Measurements from ENCODE around the gene ACAT2. TPM values are rescaled to one million over a fixed set of nuclear protein-coding genes. Genes with fewer than 3 reads are reported as not detected.
"Not testable (repeated sequence)": the region's sequence is repeated elsewhere in the genome, so short reads cannot be mapped to it uniquely, and the experiment has no call there.

The ACAT2 gene
- total RNA-seq, 1 experiment from 2014 or later = 108 TPM

DNA sequence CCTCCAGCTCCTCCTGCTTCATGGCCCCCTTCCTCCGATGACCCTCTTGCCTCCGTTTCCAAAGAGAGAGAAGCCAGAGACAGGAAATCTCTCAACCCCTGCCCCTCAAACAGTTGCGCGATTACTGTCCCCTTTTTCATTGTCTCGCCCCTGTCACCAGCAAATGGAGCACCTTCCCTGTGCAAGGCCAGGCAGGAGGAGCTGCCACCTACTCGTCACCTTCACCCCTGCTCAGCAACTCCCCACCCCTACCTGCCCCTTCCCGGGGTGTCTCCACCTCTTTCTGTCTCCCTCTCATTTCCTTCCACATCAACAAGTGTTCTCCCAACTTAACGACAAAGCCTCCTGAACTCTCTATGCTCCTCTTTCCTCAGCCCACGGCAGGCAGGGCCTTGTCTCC lies 51.9 kb downstream of the ACAT2 start:
- H3K4me3 Mint-ChIP-seq (ENCODE audit: low read depth, unreplicated experiment) = no peak overlapping the region
- H3K9me3 Mint-ChIP-seq (ENCODE audit: low read depth, unreplicated experiment) = no peaks in the 10 kb centered on the region
- peaks cover 52% of the 10 kb centered on the region for H3K27me3 Mint-ChIP-seq (ENCODE audit: unreplicated experiment)
- BruUV-seq (replicated peaks) = no TSS peak
- no peak for DNase-seq
- H3K36me3 Mint-ChIP-seq (ENCODE audit: insufficient read depth, unreplicated experiment) = no peaks in the 10 kb centered on the region
- H3K4me1 Mint-ChIP-seq (ENCODE audit: low read depth, unreplicated experiment) = peaks cover 7% of the 10 kb centered on the region
- CTCF ChIA-PET = no interaction called here
- no peak overlapping the region for H3K27ac Mint-ChIP-seq (ENCODE audit: unreplicated experiment)
- intact Hi-C loops (cut with micrococcal nuclease; ENCODE audit: unreplicated experiment) = no loop called here
- TF ChIP-seq, protein P1, sequence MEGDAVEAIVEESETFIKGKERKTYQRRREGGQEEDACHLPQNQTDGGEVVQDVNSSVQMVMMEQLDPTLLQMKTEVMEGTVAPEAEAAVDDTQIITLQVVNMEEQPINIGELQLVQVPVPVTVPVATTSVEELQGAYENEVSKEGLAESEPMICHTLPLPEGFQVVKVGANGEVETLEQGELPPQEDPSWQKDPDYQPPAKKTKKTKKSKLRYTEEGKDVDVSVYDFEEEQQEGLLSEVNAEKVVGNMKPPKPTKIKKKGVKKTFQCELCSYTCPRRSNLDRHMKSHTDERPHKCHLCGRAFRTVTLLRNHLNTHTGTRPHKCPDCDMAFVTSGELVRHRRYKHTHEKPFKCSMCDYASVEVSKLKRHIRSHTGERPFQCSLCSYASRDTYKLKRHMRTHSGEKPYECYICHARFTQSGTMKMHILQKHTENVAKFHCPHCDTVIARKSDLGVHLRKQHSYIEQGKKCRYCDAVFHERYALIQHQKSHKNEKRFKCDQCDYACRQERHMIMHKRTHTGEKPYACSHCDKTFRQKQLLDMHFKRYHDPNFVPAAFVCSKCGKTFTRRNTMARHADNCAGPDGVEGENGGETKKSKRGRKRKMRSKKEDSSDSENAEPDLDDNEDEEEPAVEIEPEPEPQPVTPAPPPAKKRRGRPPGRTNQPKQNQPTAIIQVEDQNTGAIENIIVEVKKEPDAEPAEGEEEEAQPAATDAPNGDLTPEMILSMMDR (IDR thresholded peaks at IDR 0.05; ENCODE audit: unreplicated experiment) = no peak

DNA sequence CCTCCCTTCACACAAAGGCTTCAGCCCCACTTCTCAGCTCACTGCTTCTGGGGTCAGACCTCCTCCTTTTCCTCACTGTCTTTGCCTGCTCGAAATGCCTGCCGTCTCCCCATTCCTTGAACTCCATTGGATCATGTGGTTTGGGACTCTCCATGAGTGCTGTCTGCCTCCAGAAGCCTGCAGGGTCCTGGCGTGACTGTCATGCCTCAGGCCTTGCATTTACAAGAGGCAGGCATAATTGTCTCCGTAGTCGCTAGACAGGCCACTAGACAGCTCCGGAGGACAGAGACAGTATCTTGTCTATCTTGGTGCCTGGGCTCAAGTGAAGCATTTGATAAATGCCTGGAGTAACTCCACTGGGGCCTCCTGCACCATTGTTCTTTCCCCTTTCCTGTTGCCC lies 53.6 kb downstream of the ACAT2 start:
- BruUV-seq (replicated peaks) = no TSS peak
- TF ChIP-seq, protein P1 (IDR thresholded peaks at IDR 0.05; ENCODE audit: unreplicated experiment) = no peak
- Mint-ChIP-seq H3K27me3 (ENCODE audit: unreplicated experiment) (peaks cover 47% of the 10 kb centered on the region), H3K4me1 (ENCODE audit: low read depth, unreplicated experiment) (no peaks in the 10 kb centered on the region), H3K36me3 (ENCODE audit: insufficient read depth, unreplicated experiment) (no peaks in the 10 kb centered on the region), H3K9me3 (ENCODE audit: low read depth, unreplicated experiment) (no peaks in the 10 kb centered on the region), H3K27ac (ENCODE audit: unreplicated experiment) (no peak overlapping the region), H3K4me3 (ENCODE audit: low read depth, unreplicated experiment) (no peak overlapping the region)
- intact Hi-C loops (cut with micrococcal nuclease; ENCODE audit: unreplicated experiment) = no loop called here
- DNase-seq = no peak
- CTCF ChIA-PET = no interaction called here

DNA sequence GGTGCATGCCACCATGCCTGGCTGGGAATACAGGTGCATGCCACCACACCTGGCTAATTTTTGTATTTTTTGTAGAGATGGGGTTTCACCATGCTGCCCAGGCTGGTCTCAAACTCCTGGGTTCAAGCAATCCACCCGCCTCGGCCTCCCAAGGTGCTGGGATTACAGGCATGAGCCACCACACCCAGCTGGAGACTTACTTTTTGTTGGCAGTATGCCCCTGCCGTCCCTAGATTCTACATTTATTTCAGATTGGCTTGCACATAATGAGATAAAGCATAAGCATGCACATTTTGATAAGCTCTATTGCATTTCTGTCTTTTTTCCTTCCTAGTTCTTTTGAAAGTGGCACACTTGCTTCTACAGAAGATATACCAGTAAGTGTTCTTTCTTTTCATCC lies 54.9 kb downstream of the ACAT2 start:
- H3K9me3 Mint-ChIP-seq (ENCODE audit: low read depth, unreplicated experiment); H3K27ac Mint-ChIP-seq (ENCODE audit: unreplicated experiment); H3K36me3 Mint-ChIP-seq (ENCODE audit: insufficient read depth, unreplicated experiment); intact Hi-C loops (cut with micrococcal nuclease; ENCODE audit: unreplicated experiment); H3K4me3 Mint-ChIP-seq (ENCODE audit: low read depth, unreplicated experiment); DNase-seq; H3K4me1 Mint-ChIP-seq (ENCODE audit: low read depth, unreplicated experiment); BruUV-seq (replicated peaks); CTCF ChIA-PET: not testable (repeated sequence)
- H3K27me3 Mint-ChIP-seq (ENCODE audit: unreplicated experiment) = peaks cover 37% of the 10 kb centered on the region

DNA sequence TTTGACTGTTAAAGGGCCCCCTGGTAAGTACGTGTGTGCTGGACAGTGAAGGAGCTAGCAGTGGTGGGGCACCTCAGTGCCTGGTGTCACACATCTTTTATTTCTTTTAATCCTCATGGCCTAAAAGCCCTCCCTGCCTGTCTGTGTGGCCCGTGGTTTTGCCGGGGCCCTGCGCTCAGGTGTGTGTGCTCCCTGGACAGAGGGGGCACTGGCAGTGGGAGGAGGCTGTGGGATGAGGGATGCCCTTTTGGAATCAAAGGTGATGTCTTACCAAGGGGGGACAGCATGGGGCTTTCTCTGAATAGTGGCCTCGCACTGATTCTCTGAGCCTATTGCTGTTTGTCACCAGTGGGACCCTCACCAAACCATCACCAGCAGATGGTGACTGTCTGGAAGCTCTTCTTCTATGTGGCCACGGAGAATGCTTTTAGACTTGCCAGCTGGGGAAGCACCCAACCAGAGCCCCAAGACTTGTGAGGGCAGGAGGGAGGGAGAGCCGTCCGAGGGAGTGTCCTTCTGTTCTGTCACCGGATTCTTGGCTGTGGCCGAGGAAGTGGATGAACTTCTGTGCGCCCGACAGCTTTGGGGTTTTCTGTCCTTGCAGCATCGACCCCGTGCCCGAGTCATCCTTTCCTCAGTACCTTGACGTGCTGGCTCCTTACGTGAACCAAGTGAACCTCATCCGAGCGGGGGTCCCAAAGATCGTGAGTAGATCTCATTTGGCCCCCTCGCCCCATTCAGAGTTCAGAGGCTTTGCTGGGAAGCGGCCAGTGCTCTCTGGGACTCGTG lies 56.3 kb downstream of the ACAT2 start:
- peaks cover 44% of the 10 kb centered on the region for H3K27me3 Mint-ChIP-seq (ENCODE audit: unreplicated experiment)
- CTCF ChIA-PET = no interaction called here
- H3K4me3 Mint-ChIP-seq (ENCODE audit: low read depth, unreplicated experiment) = no peak overlapping the region
- no peak for DNase-seq
- no peaks in the 10 kb centered on the region for H3K36me3 Mint-ChIP-seq (ENCODE audit: insufficient read depth, unreplicated experiment)
- TF ChIP-seq, protein P1 (IDR thresholded peaks at IDR 0.05; ENCODE audit: unreplicated experiment) = no peak
- H3K27ac Mint-ChIP-seq (ENCODE audit: unreplicated experiment) = no peak overlapping the region
- intact Hi-C loops (cut with micrococcal nuclease; ENCODE audit: unreplicated experiment) = no loop called here
- no peaks in the 10 kb centered on the region for H3K4me1 Mint-ChIP-seq (ENCODE audit: low read depth, unreplicated experiment)
- no peaks in the 10 kb centered on the region for H3K9me3 Mint-ChIP-seq (ENCODE audit: low read depth, unreplicated experiment)
- no TSS peak for BruUV-seq (replicated peaks)

DNA sequence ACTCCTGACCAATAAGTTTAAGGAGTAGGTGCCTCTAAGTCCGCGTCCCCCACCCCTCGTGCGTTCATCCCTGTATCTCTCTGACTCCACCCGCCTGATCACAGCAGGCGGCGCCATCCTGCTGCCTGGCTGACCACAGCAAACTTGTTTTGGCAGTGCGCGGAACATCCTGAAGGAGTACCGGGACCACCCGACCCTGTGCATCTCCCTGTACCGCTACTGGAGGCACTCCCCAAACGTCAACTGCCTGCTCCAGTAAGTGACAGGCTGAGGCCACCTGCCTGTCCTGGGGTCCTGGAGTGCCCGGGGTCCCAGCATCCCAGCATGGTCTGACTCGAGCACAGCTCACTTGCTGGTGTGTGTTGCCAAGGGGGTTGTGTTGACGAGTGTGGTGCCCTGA lies 57.3 kb downstream of the ACAT2 start:
- Mint-ChIP-seq H3K27ac (ENCODE audit: unreplicated experiment) (no peak overlapping the region), H3K4me3 (ENCODE audit: low read depth, unreplicated experiment) (no peak overlapping the region), H3K9me3 (ENCODE audit: low read depth, unreplicated experiment) (no peaks in the 10 kb centered on the region), H3K27me3 (ENCODE audit: unreplicated experiment) (peaks cover 41% of the 10 kb centered on the region), H3K4me1 (ENCODE audit: low read depth, unreplicated experiment) (no peaks in the 10 kb centered on the region), H3K36me3 (ENCODE audit: insufficient read depth, unreplicated experiment) (no peaks in the 10 kb centered on the region)
- BruUV-seq (replicated peaks) = no TSS peak
- no peak for DNase-seq
- CTCF ChIA-PET = no interaction called here
- TF ChIP-seq, protein P1 (IDR thresholded peaks at IDR 0.05; ENCODE audit: unreplicated experiment) = no peak
- intact Hi-C loops (cut with micrococcal nuclease; ENCODE audit: unreplicated experiment) = no loop called here

All from Calu3 (cell line).